Astrocyte (in vitro differentiated cells and primary cell): ENCODE measurements around the gene CDH23.

ENCODE experiments used
- CTCF ChIP-seq: IDR thresholded peaks from 2 replicates; pipeline ENCODE4 v1.5.1; 2011; ENCODE audit warnings: low read depth, mild to moderate bottlenecking, inconsistent platforms, low read length, moderate library complexity; ENCODE audit not compliant: insufficient read depth
- EZH2 ChIP-seq: IDR thresholded peaks from 2 replicates; pipeline ENCODE4 v1.6.1; 2012; ENCODE audit warnings: mild to moderate bottlenecking, low read length, inconsistent platforms; ENCODE audit not compliant: insufficient read depth

GRCh38 chr10:71358277-71358676 lies 38.4 kb upstream of the CDH23 start:
- TF ChIP-seq CTCF (no peak), EZH2 (no peak)
